LNCAP (cell line): Measurements from ENCODE around the gene NRP1.

Experiments used
- CTCF ChIP-seq: fragments of 450-650 bp; IDR thresholded peaks from 2 replicates; pipeline ENCODE4 v1.5.1; 2017; ENCODE audit warnings: mild to moderate bottlenecking

Gene NRP1

GRCh38 chr10:33189808-33190207, 144.7 kb downstream of the NRP1 start:
- no peak for TF ChIP-seq CTCF

- no peak for TF ChIP-seq CTCF
These were observed 145.1 kb downstream of the NRP1 start for GRCh38 chr10:33189363-33189762.

- no peak for TF ChIP-seq CTCF
These were observed 147.0 kb downstream of the NRP1 start for GRCh38 chr10:33187427-33187999.

GRCh38 chr10:33186150-33186549, 148.3 kb downstream of the NRP1 start:
- no peak for TF ChIP-seq CTCF

GRCh38 chr10:33183655-33184054, 150.8 kb downstream of the NRP1 start:
- no peak for TF ChIP-seq CTCF

- no peak for TF ChIP-seq CTCF
These were observed 153.5 kb downstream of the NRP1 start for GRCh38 chr10:33180921-33181320.

GRCh38 chr10:33180390-33180789, 154.1 kb downstream of the NRP1 start:
- TF ChIP-seq CTCF: no peak

GRCh38 chr10:33179067-33179466, 155.4 kb downstream of the NRP1 start:
- no peak for TF ChIP-seq CTCF
